ENCODE measurements around the gene C3orf18. TPM values are rescaled to one million over a fixed set of nuclear protein-coding genes. Genes with fewer than 3 reads are reported as not detected.

C3orf18 gene
- total RNA-seq, 1 experiment from 2014 or later = 5.0 TPM

GRCh38 chr3:50580683-50581458 is 13.3 kb upstream of the C3orf18 start:
- no peaks in the 10 kb centered on the region for H3K27me3 ChIP-seq (ENCODE audit: control insufficient read depth, insufficient read depth, low read length)
- no peak for TF ChIP-seq POLR2AphosphoS5 (IDR thresholded peaks at IDR 0.05; ENCODE audit: low read depth, low read length)
- TF ChIP-seq CTCF (IDR thresholded peaks at IDR 0.05) = no peak
- TF ChIP-seq SIN3A (IDR thresholded peaks at IDR 0.05; ENCODE audit: borderline replicate concordance, insufficient read depth, low read depth, low read length) = no peak
- TF ChIP-seq REST (IDR thresholded peaks at IDR 0.05; ENCODE audit: insufficient read depth in 1 of 2, low read depth in 2 of 2, low read length in 1 of 2) = no peak
- TF ChIP-seq TCF7L2 (IDR thresholded peaks at IDR 0.05; ENCODE audit: low read depth, low read length) = no peak
- DNase-seq (ENCODE audit: low read depth, low spot score) (no peak), ATAC-seq (no peak; the same call in 1 of the 2 replicates)
- H3K36me3 ChIP-seq (ENCODE audit: control insufficient read depth, insufficient read depth, low read length) = no peaks in the 10 kb centered on the region
- BruUV-seq (replicated peaks) = no TSS peak
- H3K4me3 ChIP-seq (ENCODE audit: low read depth in 2 of 2, low read length in 2 of 2) = no peak overlapping the region
- ChIA-PET CTCF (no interaction called here), POLR2A (no interaction called here)
- H3K4me1 ChIP-seq (ENCODE audit: control insufficient read depth, insufficient read depth, low read length) = no peaks in the 10 kb centered on the region
- intact Hi-C loops (cut with micrococcal nuclease; ENCODE audit: unreplicated experiment) (no loop called here), in situ Hi-C loops (cut with HindIII; ENCODE audit: low pct_unique_long_range_greater_than_20kb, low sequenced_read_pairs) (no loop called here)
- no peak overlapping the region for H3K27ac ChIP-seq (ENCODE audit: low read length)
- H3K9me3 ChIP-seq (ENCODE audit: control insufficient read depth, insufficient read depth, low read depth, low read length) = no peaks in the 10 kb centered on the region

GRCh38 chr3:50577348-50577747 is 9.8 kb upstream of the C3orf18 start:
- Histone ChIP-seq H3K36me3 (ENCODE audit: control insufficient read depth, insufficient read depth, low read length) (no peaks in the 10 kb centered on the region), H3K9me3 (ENCODE audit: control insufficient read depth, insufficient read depth, low read depth, low read length) (no peaks in the 10 kb centered on the region), H3K4me3 (ENCODE audit: low read depth in 2 of 2, low read length in 2 of 2) (no peak overlapping the region), H3K4me1 (ENCODE audit: control insufficient read depth, insufficient read depth, low read length) (no peaks in the 10 kb centered on the region), H3K27me3 (ENCODE audit: control insufficient read depth, insufficient read depth, low read length) (no peaks in the 10 kb centered on the region), H3K27ac (ENCODE audit: low read length) (no peak overlapping the region)
- BruUV-seq (replicated peaks) = no TSS peak
- TF ChIP-seq TCF7L2 (IDR thresholded peaks at IDR 0.05; ENCODE audit: low read depth, low read length) (no peak), SIN3A (IDR thresholded peaks at IDR 0.05; ENCODE audit: borderline replicate concordance, insufficient read depth, low read depth, low read length) (no peak), REST (IDR thresholded peaks at IDR 0.05; ENCODE audit: insufficient read depth in 1 of 2, low read depth in 2 of 2, low read length in 1 of 2) (no peak), CTCF (IDR thresholded peaks at IDR 0.05) (no peak), POLR2AphosphoS5 (IDR thresholded peaks at IDR 0.05; ENCODE audit: low read depth, low read length) (no peak)
- CTCF ChIA-PET = no interaction called here
- in situ Hi-C loops (cut with HindIII; ENCODE audit: low pct_unique_long_range_greater_than_20kb, low sequenced_read_pairs) = no loop called here
- ATAC-seq (no peak), DNase-seq (ENCODE audit: low read depth, low spot score) (no peak)
- intact Hi-C loops (cut with micrococcal nuclease; ENCODE audit: unreplicated experiment) = no loop called here
- POLR2A ChIA-PET = no interaction called here

Data from Panc1 (cell line).